Activated CD4-positive, alpha-beta T cell treated with anti-CD3 and anti-CD28 coated beads for 4 hours (primary cell): ENCODE data around the gene MYBPC3.

Source experiments
- DNase-seq, 2 donors: peaks; one replicate each; pipeline ENCODE4 v3.0.0-alpha.2; 2020

MYBPC3 gene

DNA sequence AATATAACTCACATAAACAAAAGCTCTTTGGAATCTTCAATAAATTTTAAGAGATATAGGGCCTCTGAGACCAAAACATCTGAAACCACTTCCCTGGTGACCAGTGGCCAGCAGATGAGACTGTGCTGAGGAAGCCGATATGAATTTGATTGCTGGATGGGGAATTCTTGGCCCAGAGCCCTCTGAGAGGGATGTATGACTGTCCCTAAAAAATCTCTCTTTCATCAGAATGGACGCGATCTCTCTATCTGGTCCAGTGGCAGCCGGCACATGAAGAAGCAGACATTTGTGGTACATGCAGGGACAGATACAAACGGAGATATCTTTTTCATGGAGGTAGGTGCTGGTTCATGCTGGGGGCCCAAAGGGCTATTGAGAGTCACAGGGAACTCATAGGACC lies 37.5 kb downstream of the MYBPC3 start:
- DNase-seq = no peak

DNA sequence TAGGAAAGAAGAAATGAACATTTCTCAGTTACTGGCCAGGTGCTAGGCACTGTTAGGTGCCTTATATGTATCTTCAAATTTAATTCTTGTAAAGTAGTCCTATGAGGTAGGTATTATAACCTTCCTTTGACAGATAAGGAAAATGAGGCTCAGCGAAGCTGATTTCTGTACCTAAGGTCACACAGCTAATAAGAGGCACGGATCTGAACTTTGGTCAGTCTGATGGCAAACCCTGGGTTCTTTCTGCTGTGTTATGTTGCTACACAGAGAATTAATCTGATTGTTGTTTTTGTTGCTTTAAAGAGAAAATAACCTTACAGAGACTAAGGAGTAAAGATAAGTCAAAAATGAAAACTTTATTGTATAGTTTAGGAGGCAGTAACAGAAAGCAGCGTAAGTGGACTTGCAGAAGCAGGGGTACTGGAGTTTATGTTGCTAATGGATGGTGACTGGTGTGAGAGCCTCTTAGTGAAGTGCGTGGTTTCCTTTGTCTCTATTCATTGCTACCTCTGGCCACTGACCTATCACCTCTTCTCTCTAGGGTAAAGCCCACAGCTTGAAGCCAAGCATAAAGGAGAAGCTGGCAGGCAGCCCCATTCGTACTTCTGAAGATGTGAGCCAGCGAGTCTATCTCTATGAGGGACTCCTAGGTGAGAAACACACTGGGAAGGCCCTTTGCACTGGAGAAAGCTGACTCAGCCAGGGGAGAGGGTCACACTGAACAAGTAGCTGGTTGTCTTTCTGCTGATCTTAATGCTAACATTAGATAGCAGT lies 44.3 kb downstream of the MYBPC3 start:
- no peak for DNase-seq

DNA sequence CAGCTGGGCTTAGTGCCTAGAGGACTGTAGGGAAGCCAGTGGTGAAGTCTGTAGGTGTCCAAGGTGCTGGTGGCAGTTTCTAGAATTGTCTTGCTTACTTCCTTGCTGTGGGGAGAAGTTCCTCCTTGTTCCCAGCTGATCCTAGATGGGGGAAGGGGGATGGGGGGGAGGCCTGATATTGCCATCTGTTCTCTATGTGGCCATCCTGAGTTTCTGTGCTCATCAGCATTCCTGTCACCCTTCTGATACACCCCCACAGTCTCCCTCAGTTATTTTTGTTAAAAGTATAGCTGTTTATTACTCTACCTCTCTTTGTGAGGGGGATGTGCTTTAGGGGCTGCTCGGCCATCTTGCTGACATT lies 46.0 kb downstream of the MYBPC3 start:
- DNase-seq = no peak

DNA sequence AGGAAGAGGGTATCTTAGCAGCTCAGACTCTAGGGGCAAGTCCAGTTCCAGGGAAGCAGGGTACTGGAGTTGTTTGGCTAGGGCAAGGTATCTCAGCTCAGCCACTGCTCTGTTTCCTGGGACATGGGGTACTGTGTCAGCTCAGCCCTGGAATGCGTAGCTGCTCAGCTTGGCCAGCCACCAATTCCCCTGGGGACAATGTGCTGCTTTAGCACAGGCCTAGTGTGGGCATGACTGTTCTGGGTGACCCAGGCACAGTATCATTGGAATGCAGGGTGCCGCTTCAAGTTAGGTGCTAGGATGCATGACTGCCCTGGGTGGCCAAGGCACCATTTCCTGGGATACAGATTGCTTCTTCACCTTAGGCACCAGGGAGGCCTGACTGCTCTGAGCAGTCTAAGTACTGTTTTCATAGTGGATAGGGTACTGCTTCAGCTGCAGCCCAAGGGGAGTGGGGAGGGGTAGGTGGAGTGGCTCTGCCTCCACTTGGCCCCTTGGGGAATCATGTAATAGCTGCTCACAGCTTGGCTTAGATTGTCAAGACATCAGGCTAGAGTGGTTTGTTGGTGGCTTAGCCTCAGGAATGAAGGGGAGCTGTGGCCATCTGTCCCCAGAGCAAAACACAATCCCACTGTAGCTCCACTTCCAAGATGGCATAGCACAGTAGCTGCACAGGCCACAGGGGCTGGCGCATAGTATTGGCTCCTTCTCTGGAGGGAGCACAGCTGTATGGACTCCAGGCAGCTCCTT lies 46.6 kb downstream of the MYBPC3 start:
- DNase-seq = no peak

DNA sequence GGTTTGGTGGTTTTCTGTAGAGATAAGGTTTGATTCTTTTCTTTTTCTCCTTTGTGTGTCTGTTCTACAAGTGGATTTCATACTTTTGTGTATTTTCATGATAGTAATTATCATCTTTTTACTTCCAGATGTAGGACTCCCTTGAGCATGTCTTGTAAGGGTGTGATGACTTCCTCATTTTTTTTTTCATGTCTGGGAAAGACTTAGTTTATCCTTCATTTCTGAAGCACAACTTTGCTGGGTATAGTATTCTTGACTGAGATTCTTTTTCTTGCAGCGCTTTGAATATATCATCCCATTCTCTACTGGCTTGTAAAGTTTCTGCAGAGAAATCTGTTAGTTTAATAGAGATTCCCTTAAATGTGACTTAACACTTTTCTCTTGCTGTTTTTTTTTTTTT lies 49.6 kb downstream of the MYBPC3 start:
- no peak for DNase-seq

DNA sequence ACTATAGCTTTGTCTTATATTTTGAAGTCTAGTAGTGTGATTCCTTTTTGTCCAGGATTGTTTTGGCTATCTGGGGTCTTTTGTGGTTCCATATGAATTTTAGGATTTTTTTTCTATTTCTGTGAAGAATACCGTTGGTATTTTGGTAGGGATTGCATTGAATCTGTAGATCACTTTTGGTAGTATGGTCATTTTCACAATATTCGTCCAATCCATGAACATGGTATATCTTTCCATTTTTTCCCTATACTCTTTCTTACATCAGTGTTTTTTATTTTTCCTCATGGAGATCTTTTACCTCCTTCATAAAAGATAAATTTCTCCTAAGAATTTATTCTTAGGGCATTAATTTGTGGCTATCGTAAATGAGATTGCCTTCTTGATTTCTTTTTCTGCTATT lies 53.4 kb downstream of the MYBPC3 start:
- DNase-seq = no peak

DNA sequence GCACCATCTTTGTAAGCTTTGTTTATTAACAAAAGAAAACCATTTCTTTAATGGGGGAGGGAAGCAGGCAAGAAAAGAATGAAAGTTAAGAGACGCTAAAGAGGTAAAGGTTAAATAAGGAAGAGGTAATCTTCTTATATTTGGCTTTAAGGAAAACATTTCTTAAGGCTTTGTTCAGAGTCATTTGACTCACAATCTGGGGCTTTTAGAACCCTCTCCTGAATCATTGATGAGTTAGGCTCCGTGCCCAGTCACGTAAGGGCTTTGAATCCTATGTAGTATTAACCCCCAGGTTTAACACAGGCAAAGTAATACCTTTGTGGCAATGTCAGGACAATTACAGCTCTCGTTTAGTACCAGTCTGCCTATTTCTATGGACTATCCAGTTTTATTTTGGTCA lies 56.5 kb downstream of the MYBPC3 start:
- DNase-seq = no peak

DNA sequence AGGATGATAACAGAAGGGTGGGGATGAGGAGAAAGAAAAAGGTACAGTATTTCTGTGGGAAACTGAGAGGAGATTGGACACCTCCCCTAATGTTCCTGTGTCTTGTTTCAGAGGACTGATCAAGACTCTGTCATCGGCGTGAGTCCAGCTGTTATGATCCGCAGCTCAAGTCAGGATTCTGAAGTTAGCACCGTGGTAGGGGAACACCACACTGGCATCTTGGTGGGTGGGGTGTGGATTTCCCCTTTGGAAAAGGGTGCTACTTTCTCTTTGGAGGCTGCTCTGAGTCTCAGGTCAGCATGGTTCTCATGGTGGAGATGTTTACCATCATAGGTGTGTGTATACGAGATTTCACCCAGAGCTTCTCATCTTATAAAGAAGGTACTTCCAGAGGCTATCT lies 57.1 kb downstream of the MYBPC3 start:
- no peak for DNase-seq

DNA sequence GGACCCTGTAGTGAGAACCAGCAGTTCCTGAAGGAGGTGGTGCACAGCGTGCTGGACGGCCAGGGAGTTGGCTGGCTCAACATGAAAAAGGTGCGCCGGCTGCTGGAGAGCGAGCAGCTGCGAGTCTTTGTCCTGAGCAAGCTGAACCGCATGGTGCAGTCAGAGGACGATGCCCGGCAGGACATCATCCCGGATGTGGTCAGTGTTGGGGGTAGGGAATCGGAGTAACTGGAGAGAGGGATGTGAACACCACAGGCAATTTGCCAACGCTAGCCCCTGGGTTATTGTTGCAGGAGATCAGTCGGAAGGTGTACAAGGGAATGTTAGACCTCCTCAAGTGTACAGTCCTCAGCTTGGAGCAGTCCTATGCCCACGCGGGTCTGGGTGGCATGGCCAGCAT lies 62.6 kb downstream of the MYBPC3 start:
- no peak for DNase-seq

DNA sequence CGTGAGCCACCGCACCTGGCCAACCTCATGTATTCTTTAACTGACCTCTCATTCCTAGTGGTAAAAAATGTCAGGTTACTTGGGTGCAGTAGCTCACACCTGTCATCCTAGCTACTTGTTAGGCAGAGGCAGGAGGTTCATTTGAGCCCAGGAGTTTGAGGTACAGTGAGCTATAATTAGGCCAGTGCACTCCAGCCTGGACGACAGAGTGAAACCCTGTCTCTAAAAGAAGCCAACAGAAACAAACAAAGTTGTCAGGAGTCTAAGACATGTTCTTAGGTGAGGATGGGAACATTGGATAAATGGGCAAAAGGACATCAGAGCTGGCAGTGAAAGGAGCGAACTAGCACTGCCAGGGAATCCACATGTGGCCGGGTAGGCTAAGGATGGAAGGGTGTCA lies 64.4 kb downstream of the MYBPC3 start:
- no peak for DNase-seq

DNA sequence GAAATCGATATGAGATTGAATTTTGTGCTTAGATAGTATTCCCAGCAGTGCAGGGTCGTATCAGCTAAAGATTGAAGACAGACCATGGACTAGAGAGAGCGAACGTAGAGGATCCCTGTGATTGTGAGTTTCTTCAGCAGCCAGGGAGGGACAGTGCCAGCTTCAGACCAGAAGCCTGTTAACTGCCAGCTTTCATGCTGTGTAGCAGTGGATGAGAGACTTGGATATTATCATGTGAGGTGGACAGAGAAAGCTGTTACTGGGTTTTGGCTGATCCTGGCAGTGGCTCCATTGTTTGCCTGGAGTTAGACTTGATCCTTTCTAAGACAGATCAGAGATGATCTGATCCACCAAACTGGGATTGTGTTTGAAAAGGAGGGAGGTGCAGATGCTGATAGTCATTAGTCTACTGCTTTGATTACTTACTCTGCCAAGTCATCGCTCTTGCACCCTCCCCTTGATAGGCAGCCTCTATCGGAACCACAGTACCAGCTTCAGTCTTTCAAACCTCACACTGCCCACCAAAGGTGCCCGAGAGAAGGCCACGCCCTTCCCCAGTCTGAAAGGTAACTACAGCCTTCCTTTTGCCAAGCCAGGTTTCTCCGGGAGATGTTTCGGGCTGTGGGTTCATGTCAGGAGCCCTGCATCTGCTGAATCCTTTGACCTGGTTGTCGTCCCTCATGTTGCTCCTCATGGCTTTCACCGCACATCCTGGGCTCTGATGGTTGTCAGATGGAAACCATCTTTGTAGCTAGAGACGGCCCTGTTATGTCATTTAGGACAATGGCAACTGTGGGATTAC lies 66.3 kb downstream of the MYBPC3 start:
- DNase-seq = no peak

DNA sequence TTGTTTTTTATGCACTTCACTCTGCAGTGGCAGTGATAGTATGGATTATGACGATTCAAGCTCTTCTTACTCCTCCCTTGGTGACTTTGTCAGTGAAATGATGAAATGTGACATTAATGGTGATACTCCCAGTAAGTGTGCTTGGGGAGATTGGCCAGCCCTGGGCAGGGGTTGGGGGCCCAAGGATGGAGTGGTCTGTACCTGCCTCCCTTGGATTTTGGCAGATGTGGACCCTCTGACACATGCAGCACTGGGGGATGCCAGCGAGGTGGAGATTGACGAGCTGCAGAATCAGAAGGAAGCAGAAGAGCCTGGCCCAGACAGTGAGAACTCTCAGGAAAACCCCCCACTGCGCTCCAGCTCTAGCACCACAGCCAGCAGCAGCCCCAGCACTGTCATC lies 68.4 kb downstream of the MYBPC3 start:
- DNase-seq = no peak

DNA sequence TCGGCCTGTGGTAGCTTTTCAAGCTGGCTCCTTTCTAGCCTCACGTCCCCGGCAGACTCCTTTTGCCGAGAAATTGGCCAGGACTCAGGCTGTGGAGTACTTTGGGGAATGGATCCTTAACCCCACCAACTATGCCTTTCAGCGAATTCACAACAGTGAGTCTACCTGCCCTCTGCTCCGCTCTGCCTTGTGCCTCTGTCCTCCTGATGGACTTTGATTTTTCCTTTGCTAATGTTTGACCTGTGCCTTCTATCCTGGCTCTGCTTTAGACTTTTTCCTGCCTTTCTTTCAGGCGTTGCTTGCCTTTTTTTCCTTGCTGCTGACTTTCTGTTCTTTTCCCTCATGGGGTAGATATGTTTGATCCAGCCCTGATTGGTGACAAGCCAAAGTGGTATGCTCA lies 70.0 kb downstream of the MYBPC3 start:
- DNase-seq = no peak
